ENCODE results near the gene PTPRM. TPM values are rescaled to one million over a fixed set of nuclear protein-coding genes. Genes with fewer than 3 reads are reported as not detected.

The PTPRM gene
- total RNA-seq, 1 experiment from 2014 or later: not detected

DNA sequence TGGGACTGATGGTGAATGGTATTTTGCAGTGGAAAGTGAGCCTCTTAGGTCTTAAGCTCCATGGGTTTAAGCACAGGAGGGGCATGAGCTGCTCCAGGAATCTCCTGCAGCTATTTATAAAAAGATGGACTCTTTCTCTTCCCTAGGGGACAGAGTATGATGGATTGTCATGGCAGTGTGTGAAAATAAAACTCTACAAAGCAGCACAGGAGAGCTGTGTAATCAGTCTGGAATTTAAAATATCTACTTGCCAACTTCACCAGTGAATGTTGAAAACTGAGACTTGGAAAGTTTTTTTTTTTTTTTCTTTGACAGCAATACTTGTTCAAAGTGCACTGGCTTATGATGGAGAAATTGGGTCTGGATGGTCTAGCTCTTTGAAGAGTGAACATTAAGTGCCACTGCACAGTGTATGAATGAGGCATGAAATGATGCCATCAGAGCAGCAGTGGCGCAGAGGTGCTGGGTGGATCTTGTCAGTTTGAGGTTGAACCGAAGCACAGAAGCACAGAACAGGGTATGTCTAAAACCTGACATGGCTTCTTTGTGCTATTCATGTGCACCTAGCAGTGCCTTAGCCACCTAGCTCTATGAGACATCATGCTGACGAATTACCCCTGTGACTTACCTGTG, 245.4 kb downstream of the PTPRM start:
- ChIA-PET POLR2A (ENCODE audit: low non-redundant PET) (no interaction called here), CTCF (no interaction called here)
- Histone ChIP-seq H3K9me3 (ENCODE audit: low read depth, low read length, poor library complexity, severe bottlenecking) (peaks cover 7% of the 10 kb centered on the region), H3K27ac (ENCODE audit: low read depth, low read length, poor library complexity, severe bottlenecking) (no peak overlapping the region), H3K27me3 (replicated peaks; ENCODE audit: insufficient read depth, low read depth, low read length, poor library complexity) (no peaks in the 10 kb centered on the region), H3K36me3 (ENCODE audit: insufficient read depth, low read length, poor library complexity, severe bottlenecking) (no peaks in the 10 kb centered on the region), H3K4me1 (ENCODE audit: insufficient read depth, low read length, poor library complexity, severe bottlenecking) (no peaks in the 10 kb centered on the region), H3K4me3 (ENCODE audit: low read depth, low read length, poor library complexity, severe bottlenecking) (no peak overlapping the region)
- intact Hi-C loops (cut with micrococcal nuclease; ENCODE audit: unreplicated experiment): no loop called here
- BruUV-seq (replicated peaks): no TSS peak
- TF ChIP-seq, protein P1, sequence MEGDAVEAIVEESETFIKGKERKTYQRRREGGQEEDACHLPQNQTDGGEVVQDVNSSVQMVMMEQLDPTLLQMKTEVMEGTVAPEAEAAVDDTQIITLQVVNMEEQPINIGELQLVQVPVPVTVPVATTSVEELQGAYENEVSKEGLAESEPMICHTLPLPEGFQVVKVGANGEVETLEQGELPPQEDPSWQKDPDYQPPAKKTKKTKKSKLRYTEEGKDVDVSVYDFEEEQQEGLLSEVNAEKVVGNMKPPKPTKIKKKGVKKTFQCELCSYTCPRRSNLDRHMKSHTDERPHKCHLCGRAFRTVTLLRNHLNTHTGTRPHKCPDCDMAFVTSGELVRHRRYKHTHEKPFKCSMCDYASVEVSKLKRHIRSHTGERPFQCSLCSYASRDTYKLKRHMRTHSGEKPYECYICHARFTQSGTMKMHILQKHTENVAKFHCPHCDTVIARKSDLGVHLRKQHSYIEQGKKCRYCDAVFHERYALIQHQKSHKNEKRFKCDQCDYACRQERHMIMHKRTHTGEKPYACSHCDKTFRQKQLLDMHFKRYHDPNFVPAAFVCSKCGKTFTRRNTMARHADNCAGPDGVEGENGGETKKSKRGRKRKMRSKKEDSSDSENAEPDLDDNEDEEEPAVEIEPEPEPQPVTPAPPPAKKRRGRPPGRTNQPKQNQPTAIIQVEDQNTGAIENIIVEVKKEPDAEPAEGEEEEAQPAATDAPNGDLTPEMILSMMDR (conservative IDR thresholded peaks at IDR 0.05; ENCODE audit: low read depth, low read length): no peak
- TF ChIP-seq EZH2 (IDR thresholded peaks at IDR 0.05; ENCODE audit: borderline replicate concordance, low read depth, low read length, poor library complexity, severe bottlenecking): no peak
- DNase-seq (ENCODE audit: low spot score): no peak

DNA sequence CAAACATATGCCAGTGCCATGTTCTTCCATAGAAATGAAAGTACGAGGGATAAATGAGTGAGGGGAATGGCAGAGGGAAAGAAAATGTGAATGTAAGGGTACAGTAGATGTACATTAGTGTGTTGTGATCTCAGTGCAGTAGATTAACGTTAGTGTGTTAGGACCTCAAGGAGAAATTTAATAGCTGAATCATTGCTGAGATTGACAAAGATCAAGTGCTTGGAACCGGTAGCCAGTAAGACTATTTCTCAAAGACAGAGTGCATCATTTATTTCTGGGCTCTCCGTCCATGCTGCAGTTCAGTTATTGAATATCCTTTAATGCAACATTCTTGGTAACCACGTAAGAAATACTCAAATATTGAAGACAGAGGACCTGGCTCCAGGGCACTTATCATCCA, 246.0 kb downstream of the PTPRM start:
- H3K36me3 ChIP-seq (ENCODE audit: insufficient read depth, low read length, poor library complexity, severe bottlenecking): no peaks in the 10 kb centered on the region
- no peak overlapping the region for H3K27ac ChIP-seq (ENCODE audit: low read depth, low read length, poor library complexity, severe bottlenecking)
- no peaks in the 10 kb centered on the region for H3K27me3 ChIP-seq (replicated peaks; ENCODE audit: insufficient read depth, low read depth, low read length, poor library complexity)
- peaks cover 11% of the 10 kb centered on the region for H3K9me3 ChIP-seq (ENCODE audit: low read depth, low read length, poor library complexity, severe bottlenecking)
- intact Hi-C loops (cut with micrococcal nuclease; ENCODE audit: unreplicated experiment): no loop called here
- no peaks in the 10 kb centered on the region for H3K4me1 ChIP-seq (ENCODE audit: insufficient read depth, low read length, poor library complexity, severe bottlenecking)
- no peak for TF ChIP-seq EZH2 (IDR thresholded peaks at IDR 0.05; ENCODE audit: borderline replicate concordance, low read depth, low read length, poor library complexity, severe bottlenecking)
- TF ChIP-seq, protein P1 (conservative IDR thresholded peaks at IDR 0.05; ENCODE audit: low read depth, low read length): no peak
- BruUV-seq (replicated peaks): no TSS peak
- no peak for DNase-seq (ENCODE audit: low spot score)
- POLR2A ChIA-PET (ENCODE audit: low non-redundant PET): no interaction called here
- CTCF ChIA-PET: no interaction called here
- no peak overlapping the region for H3K4me3 ChIP-seq (ENCODE audit: low read depth, low read length, poor library complexity, severe bottlenecking)

DNA sequence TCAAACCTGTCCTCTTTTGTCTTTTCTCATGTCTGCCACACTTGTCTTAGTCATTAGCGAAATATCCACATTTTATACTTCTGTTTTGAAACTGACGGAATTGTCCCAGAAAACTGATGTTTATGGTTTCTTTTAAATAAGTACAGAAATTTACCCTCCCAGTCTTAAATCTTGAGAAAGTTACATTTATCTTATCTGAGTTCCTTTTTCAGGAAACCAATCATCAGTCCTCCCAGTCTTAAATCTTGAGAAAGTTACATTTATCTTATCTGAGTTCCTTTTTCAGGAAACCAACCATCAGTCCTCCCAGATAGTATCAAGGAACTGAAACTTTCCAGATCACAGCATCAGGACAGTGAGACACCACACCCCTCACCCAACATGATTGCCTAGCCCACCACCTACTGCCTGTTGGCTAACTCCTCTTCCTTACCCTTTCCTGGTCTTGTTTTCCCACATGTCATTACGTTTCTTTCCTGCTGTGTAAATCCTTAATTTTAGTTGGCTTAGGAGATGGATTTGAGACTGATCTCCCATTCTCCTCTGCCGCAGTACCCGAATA, 247.7 kb downstream of the PTPRM start:
- POLR2A ChIA-PET (ENCODE audit: low non-redundant PET): no interaction called here
- DNase-seq (ENCODE audit: low spot score): no peak
- TF ChIP-seq EZH2 (IDR thresholded peaks at IDR 0.05; ENCODE audit: borderline replicate concordance, low read depth, low read length, poor library complexity, severe bottlenecking): no peak
- TF ChIP-seq, protein P1 (conservative IDR thresholded peaks at IDR 0.05; ENCODE audit: low read depth, low read length): no peak
- CTCF ChIA-PET: no interaction called here
- Histone ChIP-seq H3K4me1 (ENCODE audit: insufficient read depth, low read length, poor library complexity, severe bottlenecking) (no peaks in the 10 kb centered on the region), H3K27me3 (replicated peaks; ENCODE audit: insufficient read depth, low read depth, low read length, poor library complexity) (no peaks in the 10 kb centered on the region), H3K9me3 (ENCODE audit: low read depth, low read length, poor library complexity, severe bottlenecking) (peaks cover 16% of the 10 kb centered on the region), H3K27ac (ENCODE audit: low read depth, low read length, poor library complexity, severe bottlenecking) (no peak overlapping the region), H3K36me3 (ENCODE audit: insufficient read depth, low read length, poor library complexity, severe bottlenecking) (no peaks in the 10 kb centered on the region), H3K4me3 (ENCODE audit: low read depth, low read length, poor library complexity, severe bottlenecking) (no peak overlapping the region)
- no TSS peak for BruUV-seq (replicated peaks)
- intact Hi-C loops (cut with micrococcal nuclease; ENCODE audit: unreplicated experiment): no loop called here
